ENCODE measurements around the gene NUP133.

DNA sequence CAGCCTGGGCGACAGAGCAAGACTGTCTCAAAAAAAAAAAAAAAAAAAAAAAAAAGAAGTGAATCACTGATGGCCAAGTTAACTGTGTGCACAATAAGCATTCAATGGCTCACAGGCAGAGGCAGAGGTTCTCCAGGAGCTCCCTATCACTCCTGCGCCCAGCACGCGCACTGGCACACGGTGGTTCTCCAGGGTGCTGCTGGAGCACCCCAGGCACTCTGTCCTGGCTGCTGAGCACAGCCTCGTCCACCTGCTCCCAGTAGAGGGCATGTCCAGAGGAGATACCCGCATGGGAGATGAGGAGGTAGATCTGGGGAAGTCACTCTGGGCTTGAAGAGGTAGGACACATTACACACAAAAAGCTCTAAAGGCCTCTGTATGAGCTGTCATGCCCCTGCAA lies 21.5 kb upstream of the NUP133 start:
- TF ChIP-seq, protein P1, sequence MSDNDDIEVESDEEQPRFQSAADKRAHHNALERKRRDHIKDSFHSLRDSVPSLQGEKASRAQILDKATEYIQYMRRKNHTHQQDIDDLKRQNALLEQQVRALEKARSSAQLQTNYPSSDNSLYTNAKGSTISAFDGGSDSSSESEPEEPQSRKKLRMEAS (IDR thresholded peaks at IDR 0.05) = no peak
- TF ChIP-seq, protein P2, sequence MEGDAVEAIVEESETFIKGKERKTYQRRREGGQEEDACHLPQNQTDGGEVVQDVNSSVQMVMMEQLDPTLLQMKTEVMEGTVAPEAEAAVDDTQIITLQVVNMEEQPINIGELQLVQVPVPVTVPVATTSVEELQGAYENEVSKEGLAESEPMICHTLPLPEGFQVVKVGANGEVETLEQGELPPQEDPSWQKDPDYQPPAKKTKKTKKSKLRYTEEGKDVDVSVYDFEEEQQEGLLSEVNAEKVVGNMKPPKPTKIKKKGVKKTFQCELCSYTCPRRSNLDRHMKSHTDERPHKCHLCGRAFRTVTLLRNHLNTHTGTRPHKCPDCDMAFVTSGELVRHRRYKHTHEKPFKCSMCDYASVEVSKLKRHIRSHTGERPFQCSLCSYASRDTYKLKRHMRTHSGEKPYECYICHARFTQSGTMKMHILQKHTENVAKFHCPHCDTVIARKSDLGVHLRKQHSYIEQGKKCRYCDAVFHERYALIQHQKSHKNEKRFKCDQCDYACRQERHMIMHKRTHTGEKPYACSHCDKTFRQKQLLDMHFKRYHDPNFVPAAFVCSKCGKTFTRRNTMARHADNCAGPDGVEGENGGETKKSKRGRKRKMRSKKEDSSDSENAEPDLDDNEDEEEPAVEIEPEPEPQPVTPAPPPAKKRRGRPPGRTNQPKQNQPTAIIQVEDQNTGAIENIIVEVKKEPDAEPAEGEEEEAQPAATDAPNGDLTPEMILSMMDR (IDR thresholded peaks at IDR 0.05; ENCODE audit: low read depth, low read length, missing input control) = no peak
- no peak for TF ChIP-seq YY1 (IDR thresholded peaks at IDR 0.05)

Measured in liver (tissue), 2 donors.